GM12891 (cell line): ENCODE measurements around the gene PCDH9.

Source experiments
- POLR2A ChIP-seq: IDR thresholded peaks from 2 replicates; pipeline ENCODE4 v1.6.1; 2011; ENCODE audit warnings: low read depth, low read length, control low read depth
- POLR2AphosphoS5 ChIP-seq: IDR thresholded peaks from 2 replicates; pipeline ENCODE4 v1.6.1; 2011; ENCODE audit warnings: low read depth, low read length, control low read depth
- TAF1 ChIP-seq: IDR thresholded peaks from 2 replicates; pipeline ENCODE4 v1.6.1; 2011; ENCODE audit warnings: low read depth, low read length, control low read depth

- TF ChIP-seq POLR2A (no peak), TAF1 (no peak), POLR2AphosphoS5 (no peak)
Observed at GRCh38 chr13:66639044-66639443, 591.1 kb downstream of the PCDH9 start.
